ENCODE results near the gene NAA50. TPM values are rescaled to one million over a fixed set of nuclear protein-coding genes. Genes with fewer than 3 reads are reported as not detected.
A peak's percentile ranks its signal among the peaks of the same experiment; 100 is the strongest.

NAA50 gene
- total and polyA plus RNA-seq, 2 of the 13 experiments (the other 11 are each of a cell fraction or from before 2014, with no cell fraction given) = 30.2 to 233 TPM

DNA sequence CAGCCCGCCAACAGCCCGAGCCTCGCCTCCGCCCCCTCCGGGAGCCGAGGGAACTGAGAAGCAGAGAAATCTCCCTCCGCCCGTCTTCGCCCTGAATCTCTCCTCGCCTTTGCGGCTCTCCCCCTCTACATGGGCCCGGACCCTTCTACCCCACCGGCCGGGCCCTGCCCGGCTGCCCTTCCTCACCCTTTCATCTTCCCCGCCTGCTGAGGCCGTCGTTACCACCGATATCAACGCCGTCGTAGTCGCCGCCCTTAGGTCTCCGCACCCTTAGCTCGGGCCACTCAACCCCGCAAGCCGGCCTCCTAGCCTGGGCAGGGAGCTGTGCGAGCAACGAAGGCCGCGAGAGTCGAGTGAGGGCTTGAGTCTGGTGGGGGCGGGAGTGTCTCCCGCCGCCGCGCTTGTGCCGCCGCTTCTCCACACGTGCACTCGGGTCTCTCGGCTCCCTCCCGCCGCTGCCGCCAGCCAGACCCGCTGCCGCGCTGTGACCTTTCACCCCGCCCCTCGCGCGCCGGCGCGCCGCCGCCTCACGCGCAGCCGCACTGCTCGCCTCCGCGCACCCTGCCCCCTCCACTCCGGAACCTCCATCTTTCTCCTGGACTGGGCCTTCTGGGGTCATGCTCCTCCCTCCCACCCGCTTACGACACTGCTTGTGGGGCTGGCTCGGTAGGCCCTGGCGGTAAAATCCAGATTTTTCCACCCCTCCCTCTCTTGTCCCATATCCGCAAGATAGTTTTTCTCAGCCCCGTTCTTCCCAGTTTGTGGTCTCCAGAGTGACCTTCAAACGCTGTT, at the start of gene NAA50 (continued):
- TF ChIP-seq, protein P1, sequence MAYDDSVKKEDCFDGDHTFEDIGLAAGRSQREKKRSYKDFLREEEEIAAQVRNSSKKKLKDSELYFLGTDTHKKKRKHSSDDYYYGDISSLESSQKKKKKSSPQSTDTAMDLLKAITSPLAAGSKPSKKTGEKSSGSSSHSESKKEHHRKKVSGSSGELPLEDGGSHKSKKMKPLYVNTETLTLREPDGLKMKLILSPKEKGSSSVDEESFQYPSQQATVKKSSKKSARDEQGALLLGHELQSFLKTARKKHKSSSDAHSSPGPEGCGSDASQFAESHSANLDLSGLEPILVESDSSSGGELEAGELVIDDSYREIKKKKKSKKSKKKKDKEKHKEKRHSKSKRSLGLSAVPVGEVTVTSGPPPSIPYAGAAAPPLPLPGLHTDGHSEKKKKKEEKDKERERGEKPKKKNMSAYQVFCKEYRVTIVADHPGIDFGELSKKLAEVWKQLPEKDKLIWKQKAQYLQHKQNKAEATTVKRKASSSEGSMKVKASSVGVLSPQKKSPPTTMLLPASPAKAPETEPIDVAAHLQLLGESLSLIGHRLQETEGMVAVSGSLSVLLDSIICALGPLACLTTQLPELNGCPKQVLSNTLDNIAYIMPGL (CRISPR knock-in tag; IDR thresholded peaks at IDR 0.05; ENCODE audit: borderline replicate concordance in 1 of 2, low read depth in 1 of 2) = peak; percentile 56 to 87; a peak in 3 of 4 replicates
- TF ChIP-seq NFYC (CRISPR knock-in tag; IDR thresholded peaks at IDR 0.05) (no peak), ZNF274 (CRISPR knock-in tag; IDR thresholded peaks at IDR 0.05) (peak; percentile 69; the same call in 1 of the 2 replicates), FOXO1 (CRISPR knock-in tag; IDR thresholded peaks at IDR 0.05) (no peak), ZNF639 (CRISPR knock-in tag; conservative IDR thresholded peaks at IDR 0.05) (no peak; the same call in 1 of the 2 replicates), PRDM15 (CRISPR knock-in tag; IDR thresholded peaks at IDR 0.05) (no peak), CBX5 (CRISPR knock-in tag; IDR thresholded peaks at IDR 0.05; ENCODE audit: borderline replicate concordance) (no peak), ZBTB21 (CRISPR knock-in tag; IDR thresholded peaks at IDR 0.05) (no peak), MXD1 (CRISPR knock-in tag; IDR thresholded peaks at IDR 0.05) (peak; percentile 88), ZNF879 (CRISPR knock-in tag; IDR thresholded peaks at IDR 0.05) (0 out of 2 replicates have a peak, but pooled peaks have one; percentile 76), CREB3 (CRISPR knock-in tag; IDR thresholded peaks at IDR 0.05) (no peak), EZH2 (conservative IDR thresholded peaks at IDR 0.05; ENCODE audit: low read depth, low read length) (no peak), ZBTB20 (CRISPR knock-in tag; IDR thresholded peaks at IDR 0.05; ENCODE audit: borderline replicate concordance, low read depth) (peak; percentile 53; the same call in 1 of the 2 replicates)
- TF ChIP-seq, protein P2, sequence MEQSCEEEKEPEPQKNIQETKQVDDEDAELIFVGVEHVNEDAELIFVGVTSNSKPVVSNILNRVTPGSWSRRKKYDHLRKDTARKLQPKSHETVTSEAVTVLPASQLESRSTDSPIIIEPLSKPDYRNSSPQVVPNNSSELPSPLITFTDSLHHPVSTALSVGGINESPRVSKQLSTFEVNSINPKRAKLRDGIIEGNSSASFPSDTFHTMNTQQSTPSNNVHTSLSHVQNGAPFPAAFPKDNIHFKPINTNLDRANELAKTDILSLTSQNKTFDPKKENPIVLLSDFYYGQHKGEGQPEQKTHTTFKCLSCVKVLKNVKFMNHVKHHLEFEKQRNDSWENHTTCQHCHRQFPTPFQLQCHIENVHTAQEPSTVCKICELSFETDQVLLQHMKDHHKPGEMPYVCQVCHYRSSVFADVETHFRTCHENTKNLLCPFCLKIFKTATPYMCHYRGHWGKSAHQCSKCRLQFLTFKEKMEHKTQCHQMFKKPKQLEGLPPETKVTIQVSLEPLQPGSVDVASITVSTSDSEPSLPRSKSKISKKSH (CRISPR knock-in tag; IDR thresholded peaks at IDR 0.05; ENCODE audit: borderline replicate concordance) = no peak

Data from HepG2 (cell line).